Vagina (tissue), 2 donors: ENCODE data around the gene CRBN. TPM values are rescaled to one million over a fixed set of nuclear protein-coding genes. Genes with fewer than 3 reads are reported as not detected.

Source experiments
- DNase-seq, 2 donors: peaks; one replicate each; pipeline ENCODE4 v3.0.0-alpha.2; 2017; ENCODE audit errors: extremely low spot score in 2 of 2
- H3K27ac ChIP-seq: fragments of 200-600 bp; sonication (generic); one replicate; pipeline ENCODE4 v1.5.1; 2019
- H3K27me3 ChIP-seq: fragments of 200-600 bp; sonication (generic); one replicate; pipeline ENCODE4 v1.5.1; 2019
- H3K36me3 ChIP-seq, 2 donors: fragments of 200-600 bp; sonication (generic); one replicate each; pipeline ENCODE4 v1.5.1; 2017 to 2019
- H3K4me1 ChIP-seq: fragments of 200-600 bp; sonication (generic); one replicate; pipeline ENCODE4 v1.5.1; 2019
- H3K4me3 ChIP-seq, 2 donors: fragments of 200-600 bp; sonication (generic); 1 replicate in 1 of 2; 2 replicates in 1 of 2; pipeline ENCODE4 v1.5.1; 2016 to 2019
- H3K9me3 ChIP-seq: fragments of 200-600 bp; sonication (generic); one replicate; pipeline ENCODE4 v1.5.1; 2019
- CTCF ChIP-seq, 3 experiments: fragments of 450-650 bp in 2 of 3; fragments of 200-600 bp in 1 of 3; sonication (generic) in 1 of 3; IDR thresholded peaks; one replicate each; pipeline ENCODE4 v1.5.1; 2017 to 2019; ENCODE audit warnings: antibody characterized with exemption in 3 of 3, mild to moderate bottlenecking in 2 of 3, moderate library complexity in 2 of 3
- POLR2A ChIP-seq, 2 donors: fragments of 450-650 bp; IDR thresholded peaks; one replicate each; pipeline ENCODE4 v1.6.1; 2017; ENCODE audit warnings: antibody characterized with exemption in 2 of 2, mild to moderate bottlenecking in 2 of 2, moderate library complexity in 2 of 2
- POLR2AphosphoS5 ChIP-seq, 2 donors: sonication (generic); formaldehyde crosslinking; IDR thresholded peaks; one replicate each; pipeline ENCODE4 v1.9.0; 2017; ENCODE audit warnings: antibody characterized with exemption in 2 of 2, mild to moderate bottlenecking in 2 of 2, low read depth in 1 of 2; ENCODE audit not compliant: insufficient read depth in 1 of 2
- intact Hi-C: fragments of 100-400 bp; cut with DNase I; formaldehyde crosslinking; loops from one replicate; pipeline ENCODE4 v1.15.1; 2023
- total RNA-seq: library from RNA; depleted of rRNA; stranded (reverse); fragments of >200 nt; gene quantifications from one replicate; pipeline ENCODE4 v1.2.3, GENCODE V29; 2016

Gene CRBN
- total RNA-seq, 1 donor from 2014 or later = 30.7 TPM

GRCh38 chr3:3127432-3128010 is 52.0 kb downstream of the CRBN start:
- intact Hi-C loops = no loop called here
- H3K4me1 ChIP-seq = peaks cover 40% of the 10 kb centered on the region
- no peak for DNase-seq

DNA sequence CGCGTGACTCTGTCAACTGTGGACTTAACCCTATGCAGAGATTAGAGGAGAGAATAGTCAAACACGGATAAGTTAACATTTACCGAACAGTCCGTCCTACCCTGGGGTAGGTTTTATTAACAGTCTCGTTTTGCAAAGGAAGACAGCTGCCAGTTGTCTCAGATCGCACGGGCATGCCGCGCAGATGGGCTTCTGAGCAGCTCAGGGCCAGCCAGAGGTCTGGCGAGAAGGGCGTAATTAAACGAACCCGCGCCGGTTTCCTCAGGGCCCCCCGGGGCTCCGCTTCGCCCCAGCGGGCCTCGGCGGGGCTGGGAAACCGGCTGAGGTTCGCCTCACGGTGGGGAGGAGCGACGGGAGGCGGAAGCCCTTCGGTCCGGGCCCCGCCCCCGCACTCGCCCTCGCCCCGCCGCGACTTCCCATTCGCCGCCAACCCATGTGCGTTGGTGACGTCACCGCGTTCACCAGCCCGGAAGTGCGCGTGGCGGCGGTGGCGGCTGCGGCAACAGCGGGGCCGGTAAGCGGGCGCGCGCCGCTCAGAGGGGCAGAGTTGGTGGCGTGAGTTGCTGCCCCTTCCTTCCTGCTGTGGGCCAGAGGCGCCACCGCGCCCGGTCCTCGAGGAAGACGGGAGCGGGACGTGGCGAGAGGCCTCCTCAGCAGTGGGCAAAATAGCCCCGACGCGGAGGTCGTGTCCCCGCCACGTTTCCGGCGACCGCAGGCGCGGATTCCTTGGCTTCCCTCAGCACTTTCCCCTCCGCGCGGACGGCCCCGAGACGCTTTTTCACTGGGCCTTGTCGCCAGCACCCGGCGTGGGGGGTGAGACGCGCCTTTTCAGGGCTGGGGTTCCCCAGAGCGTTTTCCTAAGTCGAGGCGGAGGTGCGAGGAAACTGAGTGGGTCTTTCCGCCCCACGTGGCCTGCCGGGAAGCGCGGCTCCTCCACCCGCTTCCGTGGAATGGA is 52.7 kb downstream of the CRBN start, which contains the start of gene TRNT1:
Gene TRNT1 (plus strand): TSS at position 464 of the 955 bp plus-strand sequence. CDS start 2,101 bp downstream, outside the sequence.
- no peak for DNase-seq
- peaks cover 0 to 24% of the 10 kb centered on the region in 2 donors for H3K36me3 ChIP-seq
- H3K4me1 ChIP-seq = peaks cover 40% of the 10 kb centered on the region
- peak within 1 kb of the TSS; percentile 66 to 81 for H3K4me3 ChIP-seq
- peak within 1 kb of the TSS; percentile 64 for H3K27ac ChIP-seq
- intact Hi-C loops = no loop called here
- no peak for TF ChIP-seq CTCF (IDR thresholded peaks at IDR 0.05)
- TF ChIP-seq POLR2AphosphoS5 (IDR thresholded peaks at IDR 0.05; ENCODE audit: insufficient read depth in 1 of 2, low read depth in 1 of 2) = peak; percentile 38 to 95
- TF ChIP-seq POLR2A (IDR thresholded peaks at IDR 0.05) = peak in 1 of 2 donors; percentile 78
- H3K9me3 ChIP-seq = no peaks in the 10 kb centered on the region
- no peaks in the 10 kb centered on the region for H3K27me3 ChIP-seq

More at GRCh38 chr3:3127432-3128010, 52.0 kb downstream of the CRBN start:
- peak overlapping the region; percentile 66 to 81 for H3K4me3 ChIP-seq
- H3K9me3 ChIP-seq = no peaks in the 10 kb centered on the region
- H3K27me3 ChIP-seq = no peaks in the 10 kb centered on the region
- peaks cover 0 to 24% of the 10 kb centered on the region in 2 donors for H3K36me3 ChIP-seq
- TF ChIP-seq POLR2A (IDR thresholded peaks at IDR 0.05) = no peak
- H3K27ac ChIP-seq = peak overlapping the region; percentile 64

- H3K36me3 ChIP-seq = peaks cover 0 to 20% of the 10 kb centered on the region in 2 donors
- DNase-seq = no peak
- peak overlapping the region; percentile 66 to 81 for H3K4me3 ChIP-seq
- TF ChIP-seq CTCF (IDR thresholded peaks at IDR 0.05) = no peak
- intact Hi-C loops = no loop called here
- H3K9me3 ChIP-seq = no peaks in the 10 kb centered on the region
- peaks cover 40% of the 10 kb centered on the region for H3K4me1 ChIP-seq
- H3K27ac ChIP-seq = peak overlapping the region; percentile 64
- no peaks in the 10 kb centered on the region for H3K27me3 ChIP-seq
Observed at GRCh38 chr3:3125977-3126376, 53.5 kb downstream of the CRBN start.

DNA sequence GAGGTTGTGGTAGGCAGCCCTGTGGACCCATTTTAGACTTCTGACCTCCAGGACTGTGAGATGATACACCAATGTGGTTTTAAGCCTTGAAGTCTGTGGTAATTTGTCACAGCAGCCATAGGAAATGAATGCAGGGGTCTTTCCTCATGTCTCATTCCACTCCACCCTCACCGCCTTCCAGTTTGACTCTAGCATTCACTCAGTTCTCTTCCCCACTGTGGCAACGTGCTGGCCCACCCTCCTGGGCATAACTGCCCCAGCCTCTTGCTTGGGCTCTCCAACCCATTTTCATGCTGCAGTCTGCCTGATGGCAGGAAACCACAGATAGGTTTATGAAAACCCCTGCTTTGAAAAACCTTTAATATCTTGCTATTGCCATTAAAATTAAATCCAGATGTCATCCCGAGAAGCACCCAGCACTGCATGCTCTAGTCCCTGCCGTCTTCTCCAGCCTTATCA is 60.1 kb downstream of the CRBN start:
- Histone ChIP-seq H3K4me3 (no peak overlapping the region), H3K4me1 (no peaks in the 10 kb centered on the region), H3K27ac (no peak overlapping the region), H3K36me3 (no peaks in the 10 kb centered on the region), H3K9me3 (no peaks in the 10 kb centered on the region), H3K27me3 (no peaks in the 10 kb centered on the region)
- intact Hi-C loops = no loop called here
- TF ChIP-seq POLR2A (IDR thresholded peaks at IDR 0.05) = no peak
- TF ChIP-seq POLR2AphosphoS5 (IDR thresholded peaks at IDR 0.05; ENCODE audit: insufficient read depth in 1 of 2, low read depth in 1 of 2) = no peak
- TF ChIP-seq CTCF (IDR thresholded peaks at IDR 0.05) = no peak
- DNase-seq = no peak

- no peak for DNase-seq
- Histone ChIP-seq H3K4me3 (no peak overlapping the region), H3K9me3 (no peaks in the 10 kb centered on the region), H3K27me3 (no peaks in the 10 kb centered on the region), H3K27ac (no peak overlapping the region), H3K4me1 (no peaks in the 10 kb centered on the region), H3K36me3 (no peaks in the 10 kb centered on the region)
- TF ChIP-seq CTCF (IDR thresholded peaks at IDR 0.05) = no peak
- TF ChIP-seq POLR2A (IDR thresholded peaks at IDR 0.05) = no peak
- no peak for TF ChIP-seq POLR2AphosphoS5 (IDR thresholded peaks at IDR 0.05; ENCODE audit: insufficient read depth in 1 of 2, low read depth in 1 of 2)
- intact Hi-C loops = no loop called here
Observed at GRCh38 chr3:3117651-3118050, 61.8 kb downstream of the CRBN start.
